ENCODE data around the gene SPRED2.
"Not testable (repeated sequence)": the region's sequence is repeated elsewhere in the genome, so short reads cannot be mapped to it uniquely, and the experiment has no call there.

The SPRED2 gene

GRCh38 chr2:65319674-65320041, 112.7 kb downstream of the SPRED2 start:
- Histone ChIP-seq H3K4me3 (ENCODE audit: low read length in 2 of 2) (no peak overlapping the region), H3K9me3 (ENCODE audit: control insufficient read depth in 2 of 2, low read length in 2 of 2) (no peaks in the 10 kb centered on the region), H3K9ac (ENCODE audit: low read depth in 1 of 2, low read length in 2 of 2) (no peak overlapping the region), H3K36me3 (ENCODE audit: control insufficient read depth in 2 of 2, insufficient read depth in 2 of 2, low read length in 2 of 2) (peaks cover 7 to 21% of the 10 kb centered on the region in 2 donors), H3K27me3 (ENCODE audit: control insufficient read depth in 2 of 2, insufficient read depth in 2 of 2, low read length in 2 of 2) (no peaks in the 10 kb centered on the region), H3K4me1 (ENCODE audit: control insufficient read depth in 2 of 2, insufficient read depth in 2 of 2, low read length in 2 of 2) (peaks cover 6 to 7% of the 10 kb centered on the region in 2 donors), H3K27ac (ENCODE audit: low read depth in 2 of 2, low read length in 2 of 2) (peak overlapping the region; percentile 66 to 77)

- H3K4me1 ChIP-seq (ENCODE audit: control insufficient read depth in 2 of 2, insufficient read depth in 2 of 2, low read length in 2 of 2), result peaks cover 6 to 7% of the 10 kb centered on the region in 2 donors
- no peak overlapping the region for H3K4me3 ChIP-seq (ENCODE audit: low read length in 2 of 2)
- no peaks in the 10 kb centered on the region for H3K9me3 ChIP-seq (ENCODE audit: control insufficient read depth in 2 of 2, low read length in 2 of 2)
- H3K27ac ChIP-seq (ENCODE audit: low read depth in 2 of 2, low read length in 2 of 2), result peak overlapping the region; percentile 66 to 77
- peaks cover 12 to 21% of the 10 kb centered on the region in 2 donors for H3K36me3 ChIP-seq (ENCODE audit: control insufficient read depth in 2 of 2, insufficient read depth in 2 of 2, low read length in 2 of 2)
- H3K9ac ChIP-seq (ENCODE audit: low read depth in 1 of 2, low read length in 2 of 2), result no peak overlapping the region
- H3K27me3 ChIP-seq (ENCODE audit: control insufficient read depth in 2 of 2, insufficient read depth in 2 of 2, low read length in 2 of 2), result no peaks in the 10 kb centered on the region
Observed at GRCh38 chr2:65319072-65319673, 113.2 kb downstream of the SPRED2 start.

- Histone ChIP-seq H3K36me3 (ENCODE audit: control insufficient read depth in 2 of 2, insufficient read depth in 2 of 2, low read length in 2 of 2) (peaks cover 25 to 30% of the 10 kb centered on the region in 2 donors), H3K9ac (ENCODE audit: low read depth in 1 of 2, low read length in 2 of 2) (no peak overlapping the region), H3K27ac (ENCODE audit: low read depth in 2 of 2, low read length in 2 of 2) (no peak overlapping the region), H3K9me3 (ENCODE audit: control insufficient read depth in 2 of 2, low read length in 2 of 2) (no peaks in the 10 kb centered on the region), H3K27me3 (ENCODE audit: control insufficient read depth in 2 of 2, insufficient read depth in 2 of 2, low read length in 2 of 2) (no peaks in the 10 kb centered on the region), H3K4me3 (ENCODE audit: low read length in 2 of 2) (no peak overlapping the region), H3K4me1 (ENCODE audit: control insufficient read depth in 2 of 2, insufficient read depth in 2 of 2, low read length in 2 of 2) (peaks cover 6 to 7% of the 10 kb centered on the region in 2 donors)
Observed at GRCh38 chr2:65317841-65318240, 114.6 kb downstream of the SPRED2 start.

GRCh38 chr2:65317351-65317750, 115.0 kb downstream of the SPRED2 start:
- not testable (repeated sequence) for H3K9me3 ChIP-seq (ENCODE audit: control insufficient read depth in 2 of 2, low read length in 2 of 2); H3K27me3 ChIP-seq (ENCODE audit: control insufficient read depth in 2 of 2, insufficient read depth in 2 of 2, low read length in 2 of 2); H3K27ac ChIP-seq (ENCODE audit: low read depth in 2 of 2, low read length in 2 of 2); H3K9ac ChIP-seq (ENCODE audit: low read depth in 1 of 2, low read length in 2 of 2); H3K4me3 ChIP-seq (ENCODE audit: low read length in 2 of 2); H3K4me1 ChIP-seq (ENCODE audit: control insufficient read depth in 2 of 2, insufficient read depth in 2 of 2, low read length in 2 of 2)
- peaks cover 28 to 31% of the 10 kb centered on the region in 2 donors for H3K36me3 ChIP-seq (ENCODE audit: control insufficient read depth in 2 of 2, insufficient read depth in 2 of 2, low read length in 2 of 2)

- Histone ChIP-seq H3K36me3 (ENCODE audit: control insufficient read depth in 2 of 2, insufficient read depth in 2 of 2, low read length in 2 of 2) (peaks cover 35 to 36% of the 10 kb centered on the region in 2 donors), H3K27ac (ENCODE audit: low read depth in 2 of 2, low read length in 2 of 2) (no peak overlapping the region), H3K4me1 (ENCODE audit: control insufficient read depth in 2 of 2, insufficient read depth in 2 of 2, low read length in 2 of 2) (peaks cover 6 to 7% of the 10 kb centered on the region in 2 donors), H3K9ac (ENCODE audit: low read depth in 1 of 2, low read length in 2 of 2) (no peak overlapping the region), H3K9me3 (ENCODE audit: control insufficient read depth in 2 of 2, low read length in 2 of 2) (no peaks in the 10 kb centered on the region), H3K27me3 (ENCODE audit: control insufficient read depth in 2 of 2, insufficient read depth in 2 of 2, low read length in 2 of 2) (no peaks in the 10 kb centered on the region), H3K4me3 (ENCODE audit: low read length in 2 of 2) (no peak overlapping the region)
Observed at GRCh38 chr2:65316072-65316471, 116.3 kb downstream of the SPRED2 start.

GRCh38 chr2:65314801-65315441, 117.5 kb downstream of the SPRED2 start:
- Histone ChIP-seq H3K9ac (ENCODE audit: low read depth in 1 of 2, low read length in 2 of 2) (no peak overlapping the region), H3K9me3 (ENCODE audit: control insufficient read depth in 2 of 2, low read length in 2 of 2) (no peaks in the 10 kb centered on the region), H3K27ac (ENCODE audit: low read depth in 2 of 2, low read length in 2 of 2) (no peak overlapping the region), H3K4me1 (ENCODE audit: control insufficient read depth in 2 of 2, insufficient read depth in 2 of 2, low read length in 2 of 2) (peaks cover 0 to 4% of the 10 kb centered on the region in 2 donors), H3K4me3 (ENCODE audit: low read length in 2 of 2) (no peak overlapping the region), H3K27me3 (ENCODE audit: control insufficient read depth in 2 of 2, insufficient read depth in 2 of 2, low read length in 2 of 2) (no peaks in the 10 kb centered on the region), H3K36me3 (ENCODE audit: control insufficient read depth in 2 of 2, insufficient read depth in 2 of 2, low read length in 2 of 2) (peaks cover 36 to 37% of the 10 kb centered on the region in 2 donors)

- Histone ChIP-seq H3K4me3 (ENCODE audit: low read length in 2 of 2) (no peak overlapping the region), H3K36me3 (ENCODE audit: control insufficient read depth in 2 of 2, insufficient read depth in 2 of 2, low read length in 2 of 2) (peaks cover 36 to 37% of the 10 kb centered on the region in 2 donors), H3K27ac (ENCODE audit: low read depth in 2 of 2, low read length in 2 of 2) (no peak overlapping the region), H3K9me3 (ENCODE audit: control insufficient read depth in 2 of 2, low read length in 2 of 2) (no peaks in the 10 kb centered on the region), H3K27me3 (ENCODE audit: control insufficient read depth in 2 of 2, insufficient read depth in 2 of 2, low read length in 2 of 2) (no peaks in the 10 kb centered on the region), H3K4me1 (ENCODE audit: control insufficient read depth in 2 of 2, insufficient read depth in 2 of 2, low read length in 2 of 2) (no peaks in the 10 kb centered on the region), H3K9ac (ENCODE audit: low read depth in 1 of 2, low read length in 2 of 2) (no peak overlapping the region)
Observed at GRCh38 chr2:65313954-65314256, 118.5 kb downstream of the SPRED2 start.

- no peaks in the 10 kb centered on the region for H3K27me3 ChIP-seq (ENCODE audit: control insufficient read depth in 2 of 2, insufficient read depth in 2 of 2, low read length in 2 of 2)
- H3K27ac ChIP-seq (ENCODE audit: low read depth in 2 of 2, low read length in 2 of 2), result no peak overlapping the region
- H3K9ac ChIP-seq (ENCODE audit: low read depth in 1 of 2, low read length in 2 of 2), result no peak overlapping the region
- no peaks in the 10 kb centered on the region for H3K4me1 ChIP-seq (ENCODE audit: control insufficient read depth in 2 of 2, insufficient read depth in 2 of 2, low read length in 2 of 2)
- peaks cover 36 to 37% of the 10 kb centered on the region in 2 donors for H3K36me3 ChIP-seq (ENCODE audit: control insufficient read depth in 2 of 2, insufficient read depth in 2 of 2, low read length in 2 of 2)
- H3K4me3 ChIP-seq (ENCODE audit: low read length in 2 of 2), result no peak overlapping the region
- no peaks in the 10 kb centered on the region for H3K9me3 ChIP-seq (ENCODE audit: control insufficient read depth in 2 of 2, low read length in 2 of 2)
Observed at GRCh38 chr2:65313126-65313953, 119.1 kb downstream of the SPRED2 start.

- Histone ChIP-seq H3K9me3 (ENCODE audit: control insufficient read depth in 2 of 2, low read length in 2 of 2) (no peaks in the 10 kb centered on the region), H3K27me3 (ENCODE audit: control insufficient read depth in 2 of 2, insufficient read depth in 2 of 2, low read length in 2 of 2) (no peaks in the 10 kb centered on the region), H3K4me1 (ENCODE audit: control insufficient read depth in 2 of 2, insufficient read depth in 2 of 2, low read length in 2 of 2) (no peaks in the 10 kb centered on the region), H3K27ac (ENCODE audit: low read depth in 2 of 2, low read length in 2 of 2) (no peak overlapping the region), H3K4me3 (ENCODE audit: low read length in 2 of 2) (no peak overlapping the region), H3K9ac (ENCODE audit: low read depth in 1 of 2, low read length in 2 of 2) (no peak overlapping the region), H3K36me3 (ENCODE audit: control insufficient read depth in 2 of 2, insufficient read depth in 2 of 2, low read length in 2 of 2) (peaks cover 32 to 37% of the 10 kb centered on the region in 2 donors)
Observed at GRCh38 chr2:65311596-65311995, 120.8 kb downstream of the SPRED2 start.

GRCh38 chr2:65311049-65311448, 121.3 kb downstream of the SPRED2 start:
- no peaks in the 10 kb centered on the region for H3K27me3 ChIP-seq (ENCODE audit: control insufficient read depth in 2 of 2, insufficient read depth in 2 of 2, low read length in 2 of 2)
- no peaks in the 10 kb centered on the region for H3K4me1 ChIP-seq (ENCODE audit: control insufficient read depth in 2 of 2, insufficient read depth in 2 of 2, low read length in 2 of 2)
- H3K9me3 ChIP-seq (ENCODE audit: control insufficient read depth in 2 of 2, low read length in 2 of 2), result no peaks in the 10 kb centered on the region
- no peak overlapping the region for H3K4me3 ChIP-seq (ENCODE audit: low read length in 2 of 2)
- no peak overlapping the region for H3K27ac ChIP-seq (ENCODE audit: low read depth in 2 of 2, low read length in 2 of 2)
- H3K9ac ChIP-seq (ENCODE audit: low read depth in 1 of 2, low read length in 2 of 2), result no peak overlapping the region
- H3K36me3 ChIP-seq (ENCODE audit: control insufficient read depth in 2 of 2, insufficient read depth in 2 of 2, low read length in 2 of 2), result peaks cover 26 to 32% of the 10 kb centered on the region in 2 donors
